GM23248 (cell line): Measurements from ENCODE around the gene RAI1.

Experiments
- EZH2 ChIP-seq: fragments of 200-600 bp; sonication (generic); IDR thresholded peaks from 2 replicates; pipeline ENCODE4 v1.6.1; 2018; ENCODE audit warnings: antibody characterized with exemption, mild to moderate bottlenecking; ENCODE audit not compliant: insufficient read depth, poor library complexity, severe bottlenecking
- EZH2phosphoT487 ChIP-seq: fragments of 200-600 bp; sonication (generic); IDR thresholded peaks from 2 replicates; pipeline ENCODE4 v1.6.1; 2018; ENCODE audit warnings: antibody characterized with exemption, moderate library complexity, mild to moderate bottlenecking, low read depth; ENCODE audit not compliant: insufficient read depth

DNA sequence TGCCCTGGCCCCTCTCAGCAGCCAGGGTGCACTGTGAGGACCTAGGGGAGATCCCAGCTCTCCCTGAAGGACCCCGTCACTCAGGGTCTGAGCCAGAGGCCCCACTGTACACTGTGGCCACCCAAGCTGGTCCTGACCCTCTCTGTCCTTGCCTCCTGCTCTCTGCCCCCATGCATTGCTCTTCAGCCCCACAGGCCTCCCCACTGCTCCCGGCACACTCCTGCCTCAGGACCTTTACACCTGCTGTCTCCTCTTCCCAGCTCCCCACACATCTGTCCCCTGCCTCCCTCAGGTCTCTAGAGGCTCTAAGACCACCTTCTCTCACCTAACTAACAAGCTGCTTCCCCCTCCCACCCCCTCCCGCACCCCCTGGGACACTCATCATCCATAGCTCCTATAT lies 12.9 kb upstream of the RAI1 start:
- no peak for TF ChIP-seq EZH2
- TF ChIP-seq EZH2phosphoT487 = no peak
